Activated naive CD4-positive, alpha-beta T cell (primary cell): Measurements from ENCODE around the gene PELO.
"Not testable (repeated sequence)": the region's sequence is repeated elsewhere in the genome, so short reads cannot be mapped to it uniquely, and the experiment has no call there.

Experiments used
- DNase-seq, 4 experiments: peaks; one replicate each; lab custom pipeline; 2025; lab: John Stamatoyannopoulos, UW

PELO gene

DNA sequence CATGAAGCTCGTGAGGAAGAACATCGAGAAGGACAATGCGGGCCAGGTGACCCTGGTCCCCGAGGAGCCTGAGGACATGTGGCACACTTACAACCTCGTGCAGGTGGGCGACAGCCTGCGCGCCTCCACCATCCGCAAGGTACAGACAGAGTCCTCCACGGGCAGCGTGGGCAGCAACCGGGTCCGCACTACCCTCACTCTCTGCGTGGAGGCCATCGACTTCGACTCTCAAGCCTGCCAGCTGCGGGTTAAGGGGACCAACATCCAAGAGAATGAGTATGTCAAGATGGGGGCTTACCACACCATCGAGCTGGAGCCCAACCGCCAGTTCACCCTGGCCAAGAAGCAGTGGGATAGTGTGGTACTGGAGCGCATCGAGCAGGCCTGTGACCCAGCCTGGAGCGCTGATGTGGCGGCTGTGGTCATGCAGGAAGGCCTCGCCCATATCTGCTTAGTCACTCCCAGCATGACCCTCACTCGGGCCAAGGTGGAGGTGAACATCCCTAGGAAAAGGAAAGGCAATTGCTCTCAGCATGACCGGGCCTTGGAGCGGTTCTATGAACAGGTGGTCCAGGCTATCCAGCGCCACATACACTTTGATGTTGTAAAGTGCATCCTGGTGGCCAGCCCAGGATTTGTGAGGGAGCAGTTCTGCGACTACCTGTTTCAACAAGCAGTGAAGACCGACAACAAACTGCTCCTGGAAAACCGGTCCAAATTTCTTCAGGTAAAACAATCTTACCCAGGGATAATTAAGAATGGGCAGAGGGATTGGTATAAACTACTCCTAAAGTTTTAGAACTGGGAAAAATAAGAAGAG lies 12.9 kb downstream of the PELO start:
- peak in 3 of 4 experiments; percentile 14 to 28 (median 21) for DNase-seq

DNA sequence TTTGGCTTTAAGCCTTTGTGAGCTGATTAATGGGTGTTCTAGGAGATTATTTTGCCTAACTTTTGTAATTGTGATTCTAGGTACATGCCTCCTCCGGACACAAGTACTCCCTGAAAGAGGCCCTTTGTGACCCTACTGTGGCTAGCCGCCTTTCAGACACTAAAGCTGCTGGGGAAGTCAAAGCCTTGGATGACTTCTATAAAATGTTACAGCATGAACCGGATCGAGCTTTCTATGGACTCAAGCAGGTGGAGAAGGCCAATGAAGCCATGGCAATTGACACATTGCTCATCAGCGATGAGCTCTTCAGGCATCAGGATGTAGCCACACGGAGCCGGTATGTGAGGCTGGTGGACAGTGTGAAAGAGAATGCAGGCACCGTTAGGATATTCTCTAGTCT lies 13.6 kb downstream of the PELO start:
- no peak for DNase-seq

DNA sequence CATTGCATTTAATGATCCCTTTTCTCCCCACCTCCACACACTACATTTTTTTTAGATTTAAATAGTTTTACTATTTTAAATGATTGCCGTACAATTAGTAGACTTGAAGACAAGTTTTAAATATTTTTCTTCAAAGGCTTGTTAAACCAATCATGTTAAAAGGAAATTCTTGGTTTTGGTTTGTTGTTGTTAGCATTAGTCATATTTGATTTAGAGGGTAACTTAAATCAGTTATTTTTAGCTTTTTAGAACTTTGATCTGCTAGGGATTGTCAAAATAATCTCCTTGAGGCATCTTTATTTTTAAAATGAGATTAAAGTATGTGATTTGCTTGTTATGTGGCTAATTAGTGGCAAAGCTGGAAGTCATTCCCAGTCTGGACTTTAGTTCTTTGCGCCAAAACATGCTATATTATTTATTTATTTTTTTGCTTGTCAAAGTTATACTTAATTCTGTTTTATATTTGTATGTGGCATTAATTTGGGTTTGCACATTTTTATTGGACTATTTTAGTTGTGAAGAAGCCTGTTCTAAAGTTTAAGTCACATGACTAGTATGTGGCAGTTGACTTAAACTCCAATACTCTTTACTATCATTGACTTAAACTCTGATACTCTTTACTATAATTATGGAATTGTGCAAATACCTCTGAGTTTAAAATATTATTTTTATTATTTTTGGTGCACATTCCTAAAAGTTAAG lies 14.7 kb downstream of the PELO start:
- no peak for DNase-seq

DNA sequence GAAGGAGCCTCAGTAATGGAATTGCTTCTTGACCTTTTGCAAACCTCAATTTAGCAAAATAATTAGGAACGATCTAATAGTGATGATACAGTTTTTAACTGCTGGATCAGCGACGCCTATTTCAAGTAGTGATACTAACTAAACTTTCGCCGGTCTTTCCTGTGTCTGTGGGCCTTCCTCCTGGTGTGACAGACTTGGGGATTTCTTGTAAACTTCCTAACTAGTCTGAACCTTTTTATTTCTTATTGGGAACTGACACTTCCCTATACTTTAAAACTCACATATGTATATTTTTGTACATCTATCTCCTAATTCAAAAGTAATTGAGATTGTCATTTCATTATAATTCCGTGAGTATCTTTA lies 15.2 kb downstream of the PELO start:
- no peak for DNase-seq

DNA sequence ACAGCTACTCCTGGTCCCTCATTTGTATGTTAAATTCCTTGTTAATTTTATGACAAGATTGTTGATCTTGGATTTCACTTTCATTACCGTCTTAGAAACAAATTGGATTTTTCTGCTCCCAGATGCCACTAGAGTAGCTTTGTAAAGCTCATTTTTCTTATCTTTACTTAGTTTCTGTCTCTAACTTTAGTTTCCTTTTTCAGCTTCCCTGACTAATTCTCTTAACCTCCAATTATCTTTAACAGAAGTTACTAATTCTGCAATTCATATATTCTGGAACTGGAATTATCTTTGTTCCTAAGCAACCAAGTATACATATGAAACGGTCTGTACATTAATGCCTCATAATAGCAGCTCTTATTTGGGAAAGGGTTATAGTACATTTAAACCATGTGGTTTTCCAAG lies 16.7 kb downstream of the PELO start:
- no peak for DNase-seq

DNA sequence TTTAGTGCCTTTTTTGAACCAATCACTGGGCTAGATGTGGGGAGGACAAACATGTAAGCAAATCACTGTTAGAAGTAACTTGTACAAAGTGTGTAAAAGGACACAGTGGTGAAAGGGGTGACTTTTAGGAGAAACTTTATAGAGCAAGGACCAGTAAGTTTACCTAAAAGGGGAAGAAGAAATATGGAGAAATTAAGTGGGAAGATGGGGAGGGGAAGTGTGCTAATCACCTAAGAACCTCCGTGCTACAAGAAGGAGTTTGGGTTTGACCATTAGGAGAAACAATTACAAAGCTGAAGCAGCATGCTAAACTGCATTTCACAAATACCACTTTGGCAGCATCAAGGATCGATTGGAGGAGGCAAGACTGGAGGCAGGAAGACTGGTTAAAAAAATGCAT lies 17.3 kb downstream of the PELO start:
- DNase-seq: no peak

DNA sequence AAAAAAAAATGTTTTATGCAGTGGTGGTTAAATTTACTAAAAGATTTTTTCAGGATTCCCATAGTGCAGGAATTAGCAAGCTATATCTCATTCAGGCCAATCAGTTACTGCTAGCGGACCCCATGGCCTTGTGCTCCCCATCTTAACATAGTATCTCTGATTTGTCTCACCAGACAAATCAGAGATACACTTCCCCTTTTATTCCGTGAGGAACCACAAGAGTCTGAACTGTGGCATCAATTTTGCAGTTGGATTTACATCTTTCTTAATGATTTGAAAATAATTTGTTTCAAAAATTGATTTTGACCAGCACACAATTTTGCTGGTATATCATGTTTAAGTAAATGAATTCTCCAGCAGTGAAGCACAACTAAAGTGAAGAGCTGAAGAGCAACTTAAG lies 17.9 kb downstream of the PELO start:
- DNase-seq: no peak

DNA sequence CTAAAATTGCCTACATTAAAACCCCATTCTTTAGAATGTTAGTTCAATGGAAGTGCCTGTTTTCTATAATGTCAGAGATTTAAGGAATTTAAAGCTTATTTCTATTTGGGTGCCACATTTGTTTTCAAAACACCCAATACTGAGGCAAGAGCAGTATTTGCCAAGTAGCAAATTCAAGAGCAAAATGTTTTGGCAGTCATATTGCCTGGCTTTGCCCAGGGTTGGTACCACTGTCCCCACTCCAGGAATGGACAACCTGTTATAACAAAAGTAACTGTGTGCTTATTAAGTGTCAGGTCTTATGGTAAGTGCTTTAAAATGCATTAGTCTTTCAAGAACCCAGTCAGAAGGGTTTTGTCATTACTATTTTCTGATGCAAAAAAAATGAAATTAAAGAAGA lies 19.3 kb downstream of the PELO start:
- no peak for DNase-seq

DNA sequence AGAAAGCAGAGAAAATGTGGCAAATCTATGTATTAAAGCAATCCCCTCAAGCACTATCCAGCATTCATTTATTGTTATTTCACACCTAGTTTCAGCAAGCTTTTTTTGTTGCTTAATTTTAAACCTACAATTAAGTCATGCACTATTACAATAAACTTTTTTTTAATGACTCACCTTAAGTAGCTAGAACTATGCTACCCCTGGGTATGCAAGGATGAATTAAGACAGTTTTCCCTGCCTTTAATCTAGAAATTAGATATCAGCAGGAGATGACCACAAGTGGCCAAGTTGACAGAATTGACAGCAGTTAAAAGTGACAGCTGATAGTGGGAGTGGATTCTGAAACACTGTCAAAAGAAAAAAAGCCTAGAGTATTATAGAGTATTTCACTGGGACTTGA lies 20.0 kb downstream of the PELO start:
- no peak for DNase-seq

DNA sequence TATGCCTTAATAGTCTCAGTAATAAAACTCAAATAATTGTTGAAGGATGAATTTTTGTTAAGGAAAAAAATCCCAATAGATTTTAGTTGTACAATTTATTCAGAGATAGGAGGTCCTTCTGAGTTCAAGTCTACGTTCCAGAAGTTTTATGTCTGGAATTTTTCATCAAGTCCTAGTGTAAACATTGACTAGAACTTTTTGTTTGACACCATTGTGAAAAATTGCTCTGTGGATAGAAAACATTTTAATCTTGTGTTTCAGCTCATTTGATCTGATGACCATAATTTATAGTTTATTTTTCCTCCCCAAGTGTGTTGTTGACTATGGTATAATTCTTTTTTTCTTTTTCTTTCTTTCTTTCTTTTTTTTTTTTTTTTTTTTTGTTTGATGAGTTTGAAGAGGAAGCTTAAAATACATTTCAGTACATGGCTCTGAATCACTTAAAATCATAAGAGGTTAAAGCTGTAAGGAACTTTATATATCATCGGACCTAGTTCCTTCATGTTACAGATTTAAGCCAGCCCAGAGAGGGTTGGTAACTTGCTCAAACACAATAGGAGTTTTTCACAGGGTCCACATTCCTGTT lies 20.7 kb downstream of the PELO start:
- DNase-seq: no peak

DNA sequence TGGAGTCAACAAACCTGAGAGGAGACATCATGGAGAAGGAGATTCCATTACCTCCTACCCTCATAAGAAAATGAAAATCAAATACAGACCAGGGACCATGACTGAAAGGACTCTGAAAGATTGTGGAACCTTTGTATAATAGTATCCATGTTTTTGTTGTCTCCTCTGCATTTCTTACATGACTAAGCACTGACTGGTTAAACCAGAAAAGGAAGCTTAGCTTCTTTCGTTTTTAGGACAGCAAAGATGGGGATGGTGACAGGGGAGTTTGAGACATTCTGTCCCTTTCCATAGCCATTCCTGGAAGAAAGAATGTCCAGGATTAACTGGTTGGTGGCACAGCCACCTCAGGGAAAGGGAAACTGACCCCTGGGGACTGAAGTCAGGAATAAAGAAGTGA lies 22.2 kb downstream of the PELO start:
- no peak for DNase-seq

DNA sequence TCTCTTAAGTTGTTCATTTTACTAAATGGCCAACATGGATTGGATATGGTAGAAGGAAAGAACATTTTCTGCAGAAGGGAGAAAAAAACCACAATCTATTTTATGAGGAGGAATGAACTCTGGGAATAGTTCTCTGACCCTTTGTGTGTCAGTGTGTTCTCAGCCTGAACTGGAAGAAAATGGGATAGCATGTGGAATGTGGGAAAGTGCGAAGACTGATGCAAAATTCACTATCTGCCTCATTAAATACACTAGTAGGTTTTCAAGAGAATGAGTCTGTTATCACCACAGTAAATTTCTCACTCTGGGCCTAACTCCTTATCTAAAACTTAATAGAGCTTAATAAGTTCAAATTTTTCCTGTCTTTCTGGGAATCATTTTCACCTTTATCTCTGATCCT lies 22.7 kb downstream of the PELO start:
- no peak for DNase-seq

DNA sequence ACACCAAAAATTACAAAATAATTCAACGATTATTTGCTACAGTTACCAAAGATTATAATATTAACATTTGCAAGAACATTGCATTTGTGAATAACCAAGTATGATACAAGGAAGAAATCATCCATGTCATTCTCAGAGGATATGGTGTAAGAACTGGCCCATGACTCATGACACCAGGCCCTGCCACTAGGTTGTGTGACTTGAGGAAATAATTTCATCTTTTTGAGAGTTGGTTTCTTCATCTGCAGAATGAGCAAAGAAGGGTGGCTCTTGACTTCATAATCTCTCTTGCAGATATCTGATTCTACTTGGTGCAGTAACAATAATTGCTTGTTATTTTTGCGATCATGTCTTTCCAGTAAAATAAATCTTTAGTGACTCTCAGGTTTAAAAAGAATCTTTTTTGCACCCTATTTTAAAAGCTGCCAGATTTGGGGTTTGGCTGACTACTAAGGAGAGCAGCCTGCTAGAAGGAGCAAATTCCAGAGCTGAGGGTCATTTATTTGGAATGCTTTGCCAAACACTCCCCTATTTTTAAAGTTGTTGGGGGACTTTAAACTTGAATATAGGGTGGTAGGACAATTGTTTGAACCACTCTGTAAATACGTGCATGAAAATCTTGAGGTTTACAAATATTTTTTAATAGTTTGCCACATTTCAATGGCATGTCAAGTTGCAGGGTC lies 23.5 kb downstream of the PELO start:
- DNase-seq: no peak

DNA sequence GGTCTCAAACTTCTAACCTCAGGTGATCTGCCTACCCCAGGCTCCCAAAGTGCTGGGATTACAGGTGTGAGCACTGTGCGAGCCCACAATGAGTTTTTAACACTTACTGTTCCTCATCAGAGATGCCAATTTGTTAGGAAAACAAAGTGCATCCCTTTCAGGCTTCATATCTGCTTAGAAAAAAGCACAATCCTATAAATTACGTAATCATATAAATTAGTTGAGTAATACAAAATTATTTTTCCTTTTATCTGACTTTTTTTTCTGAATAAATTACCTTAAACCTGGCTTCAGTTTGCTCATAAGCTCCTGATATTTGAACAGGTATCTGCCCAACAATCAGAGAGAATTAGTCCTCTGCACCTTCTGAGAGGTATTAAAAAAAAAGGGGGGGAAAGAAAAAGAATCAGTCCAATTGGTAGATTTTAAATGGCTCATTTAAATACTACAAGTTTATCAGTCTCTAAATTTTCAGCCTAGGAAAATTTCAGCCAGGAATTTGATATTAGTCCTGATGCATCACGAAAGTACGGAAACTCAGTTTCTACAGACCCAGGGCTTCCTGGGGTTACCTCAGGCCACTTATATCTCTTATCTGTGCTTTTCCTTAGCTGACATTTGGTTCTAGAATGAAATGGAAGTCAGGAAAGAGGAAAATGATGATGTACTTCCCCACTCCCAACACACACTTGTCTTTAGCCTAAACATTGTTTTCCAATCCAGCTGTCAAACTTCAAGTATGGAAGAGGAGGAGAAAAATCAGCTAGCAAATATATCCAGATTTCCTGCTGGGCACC lies 26.8 kb downstream of the PELO start:
- no peak for DNase-seq

DNA sequence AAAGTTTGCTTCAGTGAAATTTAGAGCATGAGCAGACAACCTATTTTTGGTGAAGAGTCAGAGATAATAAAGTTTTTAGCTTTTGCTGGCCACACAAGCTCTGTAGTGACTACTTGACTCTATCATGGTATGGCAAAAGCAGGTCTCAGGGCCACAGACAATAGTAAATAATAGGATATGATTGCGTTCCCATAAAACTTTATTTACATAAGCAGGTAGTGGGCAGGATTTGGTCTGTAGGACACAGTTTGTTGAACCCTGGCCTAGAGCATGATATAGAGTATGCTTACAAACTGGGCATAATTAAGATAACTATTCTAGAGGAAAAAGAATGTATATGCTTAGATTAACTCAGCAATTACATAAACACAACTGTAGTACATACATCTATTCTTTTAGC lies 30.1 kb downstream of the PELO start:
- no peak for DNase-seq

DNA sequence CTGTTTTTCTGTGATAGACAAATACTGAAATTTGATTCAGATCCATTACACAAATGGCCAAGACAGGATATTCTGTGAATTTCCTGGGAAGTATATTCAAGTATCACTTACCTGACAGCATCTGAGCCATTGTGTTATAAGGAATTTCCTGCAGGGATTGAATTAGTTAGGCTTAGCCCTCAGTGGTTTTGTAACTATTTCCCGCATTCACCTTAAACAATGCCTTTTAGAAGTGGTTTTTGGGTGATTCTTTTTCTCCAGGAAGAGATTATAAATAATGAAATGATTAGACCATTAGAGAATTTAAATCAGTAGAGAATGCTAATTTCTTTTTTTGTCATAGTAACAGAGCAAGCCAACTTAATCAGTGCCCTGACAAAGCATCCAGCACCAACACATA lies 30.6 kb downstream of the PELO start:
- DNase-seq: no peak

DNA sequence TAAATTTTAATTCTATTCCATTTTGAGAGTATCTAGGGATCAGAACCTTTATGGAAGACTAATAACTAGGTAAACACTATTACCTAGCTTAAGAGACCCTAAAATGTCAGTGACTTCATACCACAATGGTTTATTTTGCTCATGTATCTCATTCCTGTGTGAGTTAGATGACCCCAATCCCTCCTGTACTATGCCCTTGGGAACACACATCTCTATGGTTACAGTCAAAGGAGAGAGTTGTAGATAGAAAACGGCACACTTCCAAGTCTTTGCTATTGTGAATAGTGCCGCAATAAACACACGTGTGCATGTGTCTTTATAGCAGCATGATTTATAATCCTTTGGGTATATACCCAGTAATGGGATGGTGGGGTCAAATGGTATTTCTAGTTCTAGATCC lies 31.1 kb downstream of the PELO start:
- not testable (repeated sequence) for DNase-seq

DNA sequence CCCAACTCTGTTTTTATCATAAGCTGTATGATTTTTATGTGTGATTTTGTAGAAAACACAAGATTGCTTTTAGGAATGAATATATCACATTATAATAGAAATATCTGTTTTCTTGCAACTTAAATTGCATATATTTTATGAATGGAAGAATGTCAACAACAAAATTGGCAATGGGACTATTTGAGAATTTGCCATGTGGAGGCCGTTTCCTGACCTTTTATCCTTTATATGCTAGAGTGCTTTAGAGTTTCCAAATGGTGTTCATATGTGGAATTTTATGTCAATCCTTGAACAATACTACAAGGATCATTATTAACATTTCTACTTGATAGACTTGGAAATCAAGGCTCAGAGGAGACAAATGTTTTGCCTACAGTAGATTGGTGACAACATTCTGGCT lies 34.2 kb downstream of the PELO start:
- no peak for DNase-seq

DNA sequence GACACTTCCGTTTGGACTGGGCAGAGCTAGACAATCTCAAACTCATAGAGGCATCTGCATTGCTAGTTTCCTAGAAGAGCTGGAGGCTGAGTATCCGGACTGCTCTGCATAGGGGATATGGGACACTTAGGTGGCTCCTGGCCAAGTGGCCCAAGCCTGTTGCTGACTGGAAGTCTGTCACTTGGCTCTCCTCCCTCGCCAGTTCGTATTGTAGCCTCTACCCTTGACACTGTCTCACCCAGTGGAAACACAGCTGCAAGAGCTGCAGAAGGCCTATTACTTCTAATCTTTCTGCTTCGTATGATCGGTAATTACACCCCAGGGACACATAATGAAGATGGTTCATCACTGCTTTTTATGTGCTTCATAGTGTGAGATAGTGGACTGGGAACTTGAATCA lies 34.7 kb downstream of the PELO start:
- no peak for DNase-seq

DNA sequence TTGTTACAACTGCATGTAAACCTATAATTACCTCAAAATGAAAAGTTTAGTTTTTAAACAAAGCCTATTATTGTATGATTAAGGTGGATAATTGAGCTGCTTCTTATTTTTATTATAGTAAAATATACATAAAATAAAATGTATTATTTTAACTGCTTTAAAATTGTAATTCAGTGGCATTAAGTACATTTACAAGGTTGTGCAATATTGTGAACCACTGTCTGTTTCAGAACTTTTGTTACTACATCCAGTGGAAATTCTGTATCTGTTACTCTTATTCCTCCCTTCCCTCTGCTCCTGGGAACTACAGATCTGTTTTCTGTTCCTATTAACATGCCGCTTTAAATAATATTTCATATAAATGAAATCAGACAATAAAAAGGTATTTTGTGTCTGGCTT lies 37.1 kb downstream of the PELO start:
- no peak for DNase-seq

DNA sequence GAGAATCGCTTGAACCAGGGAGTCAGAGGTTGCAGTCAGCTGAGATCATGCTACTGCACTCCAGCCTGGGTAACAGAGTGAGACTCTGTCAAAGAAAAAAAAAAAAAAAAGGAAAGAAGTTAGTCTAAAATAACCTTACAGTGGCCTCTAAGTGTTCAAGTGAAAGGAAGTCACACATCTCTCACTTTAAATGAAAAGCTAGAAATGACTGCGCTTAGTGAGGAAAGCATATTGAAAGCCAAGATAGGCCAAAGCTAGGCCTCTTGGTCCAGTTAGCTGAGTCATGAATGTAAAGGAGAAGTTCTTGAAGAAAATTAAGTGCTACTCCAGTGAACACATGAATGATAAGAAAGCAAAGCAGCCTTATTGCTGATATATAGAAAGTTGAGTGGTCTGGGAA lies 38.1 kb downstream of the PELO start:
- DNase-seq: no peak

DNA sequence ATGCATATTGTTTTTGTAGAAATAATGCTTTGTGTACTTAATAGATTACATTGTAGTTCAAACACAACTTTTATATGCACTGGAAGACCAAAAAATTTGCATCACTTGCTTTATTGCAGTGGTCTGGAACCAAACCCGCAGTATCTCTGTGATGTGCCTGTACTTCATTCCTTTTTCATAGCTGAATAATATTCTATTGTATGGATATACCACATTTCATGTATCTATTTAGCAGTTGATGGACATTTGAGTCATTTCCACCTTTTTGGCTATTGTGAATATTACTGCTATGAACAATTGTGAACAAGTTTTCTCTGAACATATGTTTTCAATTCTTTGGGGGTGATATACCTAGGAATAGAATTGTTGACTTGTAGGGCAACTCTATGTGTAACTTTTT lies 40.1 kb downstream of the PELO start:
- DNase-seq: no peak
